ENCODE measurements around the gene HSP90AA1.

- TF ChIP-seq CTCF (IDR thresholded peaks at IDR 0.05) (no peak), POLR2A (IDR thresholded peaks at IDR 0.05) (no peak), POLR2AphosphoS5 (IDR thresholded peaks at IDR 0.05) (no peak)
These were observed 44.1 kb downstream of the HSP90AA1 start for GRCh38 chr14:102042699-102043098.
